Fibroblast of pulmonary artery (primary cell): Measurements from ENCODE around the gene NTSR2.

Source experiments
- DNase-seq: peaks from one replicate; pipeline ENCODE4 v3.0.0-alpha.2; 2010; ENCODE audit warnings: low read depth
- H3K4me3 ChIP-seq: replicated peaks from 2 replicates; pipeline ENCODE4 v1.5.1; 2011; ENCODE audit warnings: low read depth, mild to moderate bottlenecking, control low read depth, low read length, moderate library complexity
- CTCF ChIP-seq: IDR thresholded peaks from 2 replicates; pipeline ENCODE4 v1.5.1; 2011; ENCODE audit warnings: mild to moderate bottlenecking, control low read depth, low read length, inconsistent platforms; ENCODE audit errors: missing control alignments

Gene NTSR2

DNA sequence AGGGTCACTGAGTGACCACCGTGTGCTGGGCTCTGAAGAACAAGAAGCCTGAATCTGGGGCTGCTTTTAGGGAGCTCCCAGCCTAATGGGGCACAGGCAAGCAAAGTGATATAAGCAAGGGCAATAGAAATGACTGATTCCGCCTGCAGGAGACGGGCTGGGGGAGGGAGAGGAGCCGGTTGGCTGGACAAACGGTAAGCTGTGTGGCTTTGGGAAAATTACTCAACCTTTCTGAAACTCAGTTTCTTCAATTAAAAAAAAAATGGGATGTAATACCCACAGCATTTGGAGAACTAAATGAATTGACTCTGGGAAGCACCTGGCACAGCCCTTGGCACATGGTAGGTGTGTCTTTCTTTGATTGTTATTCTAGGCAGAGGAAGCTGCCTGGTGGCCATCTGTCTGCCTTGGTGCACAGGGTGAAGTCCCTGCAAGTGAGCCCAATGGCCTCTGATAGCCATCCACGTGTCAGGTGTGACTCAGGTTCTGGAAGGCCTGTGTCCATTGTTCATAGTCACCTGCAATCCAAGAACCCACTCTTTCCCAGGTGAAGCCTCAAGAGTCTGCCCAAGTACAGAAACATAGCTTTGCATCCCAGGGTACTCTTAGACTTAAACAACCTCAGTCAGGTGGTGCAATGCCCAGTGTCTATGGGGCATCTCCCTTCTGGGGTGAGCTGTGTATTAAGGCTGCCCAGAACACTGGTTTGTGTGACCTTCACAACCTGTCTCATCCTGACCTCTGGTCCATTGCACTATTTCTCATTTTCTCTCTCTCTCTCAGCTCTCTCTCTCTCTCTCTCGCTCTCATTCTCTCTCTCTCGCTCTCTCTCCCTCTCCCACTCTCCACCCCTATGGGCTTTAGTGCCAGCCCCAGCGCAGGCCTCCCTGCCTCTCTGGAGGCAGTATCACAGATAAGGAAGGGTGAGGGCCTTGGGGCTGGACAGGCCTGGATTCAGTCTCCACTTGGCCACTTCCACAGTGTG lies 30.0 kb upstream of the NTSR2 start:
- TF ChIP-seq CTCF, result no peak
- no peak for DNase-seq
- no peak overlapping the region for H3K4me3 ChIP-seq

DNA sequence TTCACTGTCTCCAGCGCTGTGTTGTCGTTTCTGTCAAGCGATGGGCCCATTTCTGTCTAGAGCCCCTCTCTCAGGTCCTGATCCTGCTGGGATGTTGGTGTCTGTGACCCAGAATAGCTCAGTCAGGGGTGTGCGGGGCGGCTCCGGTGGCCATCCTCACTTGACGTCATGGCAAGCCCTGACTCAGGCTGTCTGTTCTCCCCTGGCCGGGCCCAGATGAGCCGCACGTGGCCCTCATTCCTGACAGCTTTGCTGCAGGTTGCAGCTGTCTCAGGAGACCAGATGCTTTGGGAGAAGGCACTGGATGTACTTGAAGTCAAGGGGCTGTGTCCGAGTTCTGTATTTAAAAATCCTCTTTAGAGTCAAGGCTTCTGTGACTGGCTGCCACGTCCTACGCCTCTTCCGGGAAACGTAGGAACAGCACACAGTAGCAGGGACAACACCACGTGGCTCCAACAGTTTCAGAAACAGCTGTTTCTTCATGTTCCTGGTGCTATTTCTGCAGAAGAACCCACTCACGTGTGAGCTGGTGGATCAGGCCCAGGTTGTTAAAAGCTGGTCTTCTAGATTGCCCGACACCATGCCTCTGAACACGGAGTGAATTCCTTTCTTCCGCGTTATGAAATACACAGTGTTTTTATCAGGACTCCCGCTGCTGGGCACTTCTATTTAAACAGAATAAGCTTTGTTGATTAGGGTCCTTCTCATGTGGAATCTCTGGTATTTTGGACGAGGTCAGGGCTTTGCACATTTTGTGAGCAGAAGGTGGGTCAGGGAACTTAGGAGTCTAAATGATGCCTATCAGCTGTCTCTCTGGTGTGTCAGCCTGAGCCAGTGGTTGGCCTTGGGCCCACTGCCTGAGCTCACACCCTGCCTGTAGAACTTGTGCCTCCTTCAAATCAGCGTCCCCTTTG lies 28.3 kb upstream of the NTSR2 start:
- H3K4me3 ChIP-seq, result no peak overlapping the region
- DNase-seq, result peak; percentile 66
- peak; percentile 2 for TF ChIP-seq CTCF

GRCh38 chr2:11697103-11697871 lies 27.3 kb upstream of the NTSR2 start:
- no peak for TF ChIP-seq CTCF
- H3K4me3 ChIP-seq, result no peak overlapping the region
- DNase-seq, result peak; percentile 77

DNA sequence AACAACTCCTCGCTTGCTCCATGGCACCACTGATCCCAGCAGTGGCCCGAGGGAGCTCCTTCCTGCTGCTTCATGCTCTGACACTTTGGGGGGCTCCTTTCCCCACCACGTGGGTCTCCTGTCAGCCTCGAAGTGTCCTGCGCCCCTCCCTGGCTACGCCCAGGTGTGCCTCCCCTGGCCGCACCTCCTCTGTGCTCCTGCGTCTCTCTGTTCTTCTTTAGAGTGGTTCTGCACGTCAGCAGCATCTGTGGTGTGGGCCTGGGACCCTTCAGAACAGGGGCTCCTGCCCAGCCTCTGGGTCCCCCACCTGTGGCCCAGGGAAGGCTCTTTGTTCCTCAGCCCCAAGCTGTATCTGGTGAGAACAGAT lies 26.7 kb upstream of the NTSR2 start:
- no peak for DNase-seq
- no peak for TF ChIP-seq CTCF
- no peak overlapping the region for H3K4me3 ChIP-seq

GRCh38 chr2:11695576-11695975 lies 25.6 kb upstream of the NTSR2 start:
- no peak for TF ChIP-seq CTCF
- no peak overlapping the region for H3K4me3 ChIP-seq
- no peak for DNase-seq

GRCh38 chr2:11692966-11693521 lies 23.0 kb upstream of the NTSR2 start:
- TF ChIP-seq CTCF, result peak; percentile 86
- peak; percentile 74 for DNase-seq
- H3K4me3 ChIP-seq, result no peak overlapping the region
